Gastrocnemius medialis (tissue), 4 donors: ENCODE measurements around the gene GRID2.

ENCODE experiments used
- POLR2A ChIP-seq, 2 donors: fragments of 450-650 bp; IDR thresholded peaks; one replicate each; pipeline ENCODE4 v1.6.1; 2017; ENCODE audit warnings: antibody characterized with exemption in 2 of 2, mild to moderate bottlenecking in 2 of 2, moderate library complexity in 2 of 2
- TF ChIP-seq, protein P1 (sequence below), 5 experiments: fragments of 450-650 bp in 3 of 5; fragments of 200-600 bp in 2 of 5; sonication (generic) in 2 of 5; IDR thresholded peaks in 4 of 5; conservative IDR thresholded peaks in 1 of 5; 1 replicate in 4 of 5; 2 replicates in 1 of 5; pipeline ENCODE4 v1.5.1; 2016 to 2019; ENCODE audit warnings: antibody characterized with exemption in 5 of 5, mild to moderate bottlenecking in 3 of 5, moderate library complexity in 3 of 5

DNA sequence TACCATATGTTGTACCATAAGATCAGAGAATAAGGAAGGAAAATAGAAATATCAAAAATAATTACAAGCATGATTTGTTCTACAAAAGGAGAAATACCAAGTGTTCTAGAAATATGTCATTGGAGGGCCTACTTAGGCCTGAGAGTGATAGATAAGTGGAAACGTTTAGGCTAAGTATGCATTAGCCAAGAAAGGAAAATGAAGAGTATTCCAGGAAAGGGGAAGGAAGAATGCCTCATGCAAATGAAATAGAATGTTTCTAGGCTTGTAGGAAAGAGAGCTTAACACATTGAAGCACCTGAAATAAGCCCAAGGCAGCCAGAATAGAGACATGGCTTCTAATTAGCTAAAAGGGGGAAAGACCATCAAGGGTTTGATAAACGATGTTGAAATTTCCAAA, 929.1 kb downstream of the GRID2 start:
- TF ChIP-seq, protein P1, sequence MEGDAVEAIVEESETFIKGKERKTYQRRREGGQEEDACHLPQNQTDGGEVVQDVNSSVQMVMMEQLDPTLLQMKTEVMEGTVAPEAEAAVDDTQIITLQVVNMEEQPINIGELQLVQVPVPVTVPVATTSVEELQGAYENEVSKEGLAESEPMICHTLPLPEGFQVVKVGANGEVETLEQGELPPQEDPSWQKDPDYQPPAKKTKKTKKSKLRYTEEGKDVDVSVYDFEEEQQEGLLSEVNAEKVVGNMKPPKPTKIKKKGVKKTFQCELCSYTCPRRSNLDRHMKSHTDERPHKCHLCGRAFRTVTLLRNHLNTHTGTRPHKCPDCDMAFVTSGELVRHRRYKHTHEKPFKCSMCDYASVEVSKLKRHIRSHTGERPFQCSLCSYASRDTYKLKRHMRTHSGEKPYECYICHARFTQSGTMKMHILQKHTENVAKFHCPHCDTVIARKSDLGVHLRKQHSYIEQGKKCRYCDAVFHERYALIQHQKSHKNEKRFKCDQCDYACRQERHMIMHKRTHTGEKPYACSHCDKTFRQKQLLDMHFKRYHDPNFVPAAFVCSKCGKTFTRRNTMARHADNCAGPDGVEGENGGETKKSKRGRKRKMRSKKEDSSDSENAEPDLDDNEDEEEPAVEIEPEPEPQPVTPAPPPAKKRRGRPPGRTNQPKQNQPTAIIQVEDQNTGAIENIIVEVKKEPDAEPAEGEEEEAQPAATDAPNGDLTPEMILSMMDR (IDR thresholded peaks at IDR 0.05 in 4 of 5, conservative IDR thresholded peaks at IDR 0.05 in 1 of 5), result no peak
- no peak for TF ChIP-seq POLR2A (IDR thresholded peaks at IDR 0.05)
